Stimulated activated naive CD8-positive, alpha-beta T cell treated with anti-CD3 and anti-CD28 coated beads, Interleukin-15, amount 100 ng/mL, for 72 hours (primary cell): ENCODE data around the gene PPP2R5B.

Experiments used
- ATAC-seq: fragments of 150-1000 bp; cut with Tn5 transposase; 2 replicates; pipeline ENCODE4 v1.10.0; 2021; ENCODE audit warnings: mild to moderate bottlenecking, moderate library complexity
- DNase-seq, 2 donors: peaks; one replicate each; pipeline ENCODE4 v3.0.0; 2021 to 2022
- H3K27ac Mint-ChIP-seq, 2 donors: one replicate each; pipeline ENCODE4 v1.8.0; 2022; ENCODE audit warnings: mild to moderate bottlenecking in 2 of 2, mixed read lengths in 2 of 2, moderate library complexity in 2 of 2
- H3K27me3 Mint-ChIP-seq: one replicate; pipeline ENCODE4 v1.8.0; 2022; ENCODE audit warnings: mixed read lengths
- H3K4me1 Mint-ChIP-seq: one replicate; pipeline ENCODE4 v1.8.0; 2022; ENCODE audit warnings: mild to moderate bottlenecking, mixed read lengths
- H3K4me3 Mint-ChIP-seq, 2 donors: one replicate each; pipeline ENCODE4 v1.8.0; 2022; ENCODE audit warnings: mild to moderate bottlenecking in 2 of 2, mixed read lengths in 2 of 2, moderate library complexity in 1 of 2
- H3K9me3 Mint-ChIP-seq, 2 donors: one replicate each; pipeline ENCODE4 v1.8.0; 2022; ENCODE audit warnings: mixed read lengths in 2 of 2

The PPP2R5B gene

DNA sequence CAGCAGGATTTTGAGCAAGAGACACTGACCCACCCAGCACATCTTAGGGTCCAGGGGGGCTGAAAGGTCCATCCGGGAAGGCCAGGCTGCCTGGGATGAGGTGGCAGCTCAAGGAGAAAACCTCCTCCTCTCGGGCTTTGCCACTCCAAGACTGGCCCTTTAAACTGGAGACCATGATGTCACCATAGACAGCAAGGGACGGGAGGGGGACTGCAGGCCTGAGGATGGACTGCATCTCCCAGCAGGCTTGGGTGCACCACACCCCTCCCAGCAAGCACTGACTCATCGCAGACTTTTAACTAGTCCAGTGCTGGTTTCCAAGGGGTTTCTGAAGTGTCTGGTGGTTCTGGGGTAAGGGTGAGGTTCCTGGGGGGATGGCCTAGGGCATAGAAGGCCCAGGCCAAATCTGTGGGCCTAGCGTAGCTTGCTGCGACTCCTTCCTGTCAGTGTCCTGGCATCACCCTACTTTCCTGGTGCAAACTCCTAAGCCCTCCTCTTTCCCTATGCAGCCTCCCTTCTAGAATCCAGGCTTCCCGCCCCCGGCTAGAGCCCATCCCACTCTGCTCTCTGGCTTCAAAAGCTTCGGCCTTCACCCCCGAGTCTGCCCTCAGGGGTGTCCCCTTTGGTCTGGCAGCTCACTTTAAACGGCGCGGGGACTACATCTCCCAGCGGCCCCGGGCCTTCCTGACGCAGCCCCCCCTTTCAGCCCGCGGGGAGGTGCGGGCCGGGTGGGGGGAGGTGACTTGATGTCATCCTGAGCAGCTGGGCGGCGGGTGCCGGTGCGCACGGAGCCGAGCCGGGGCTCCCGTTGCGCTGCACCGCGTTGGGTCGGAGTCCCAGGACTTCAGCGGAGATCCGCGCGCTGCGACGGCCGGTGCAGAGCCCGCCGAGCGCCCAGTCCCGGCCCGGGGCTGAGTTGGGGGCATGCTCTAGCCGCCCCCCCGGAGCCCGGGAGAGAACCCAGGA lies at the start of gene PPP2R5B:
Gene PPP2R5B, plus strand, starts transcription at position 746 of the 966 bp plus-strand sequence. CDS start 1,046 bp downstream, outside the sequence.
- Mint-ChIP-seq H3K9me3 (no peaks in the 10 kb centered on the region), H3K27ac (peak within 1 kb of the TSS; percentile 100), H3K4me3 (peak within 1 kb of the TSS; percentile 99), H3K4me1 (peaks cover 33% of the 10 kb centered on the region), H3K27me3 (no peaks in the 10 kb centered on the region)
- ATAC-seq, result peak; percentile 94
- DNase-seq, result peak; percentile 87 to 90

- Mint-ChIP-seq H3K4me3 (peak overlapping the region; percentile 92 to 100), H3K27ac (peak overlapping the region in 1 of 2 donors; percentile 81)
- no peak for ATAC-seq
Observed at GRCh38 chr11:64875369-64876228, 48.9 kb upstream of the PPP2R5B start.

DNA sequence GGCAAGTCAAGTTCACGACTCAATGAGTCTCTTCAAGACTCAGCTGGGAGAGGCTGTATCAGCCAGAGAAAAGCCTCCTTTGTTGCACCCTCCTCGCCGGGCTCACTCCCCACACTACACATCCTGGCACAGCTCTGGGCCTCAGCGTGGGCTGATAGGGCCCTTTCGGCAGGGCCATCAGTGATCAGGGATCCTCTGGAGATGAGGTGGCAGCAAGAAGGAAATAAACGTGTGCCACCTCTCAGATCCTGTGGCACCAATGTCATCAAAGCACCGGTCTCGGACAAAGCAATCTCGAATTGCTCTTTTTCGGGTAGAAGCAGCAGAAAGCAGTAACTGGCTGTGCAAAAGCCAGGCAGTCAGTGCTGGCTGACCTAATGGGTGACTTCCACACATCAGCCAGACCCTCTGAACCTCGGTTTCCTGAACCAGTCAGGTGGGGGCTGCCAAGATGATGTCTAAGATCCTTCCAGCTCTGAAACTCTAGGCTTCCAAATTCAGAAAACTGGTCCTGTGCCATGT lies 48.2 kb upstream of the PPP2R5B start:
- H3K27ac Mint-ChIP-seq, result peak overlapping the region; percentile 21 to 93
- peak overlapping the region; percentile 92 to 100 for H3K4me3 Mint-ChIP-seq
- peaks cover 82% of the 10 kb centered on the region for H3K4me1 Mint-ChIP-seq
- no peaks in the 10 kb centered on the region for H3K27me3 Mint-ChIP-seq
- DNase-seq (peak in 1 of 2 donors; percentile 60), ATAC-seq (peak; percentile 44)
- H3K9me3 Mint-ChIP-seq, result no peaks in the 10 kb centered on the region

More at GRCh38 chr11:64875369-64876228, 48.9 kb upstream of the PPP2R5B start:
- no peak for DNase-seq
- Mint-ChIP-seq H3K9me3 (no peaks in the 10 kb centered on the region), H3K4me1 (peaks cover 82% of the 10 kb centered on the region), H3K27me3 (no peaks in the 10 kb centered on the region)

DNA sequence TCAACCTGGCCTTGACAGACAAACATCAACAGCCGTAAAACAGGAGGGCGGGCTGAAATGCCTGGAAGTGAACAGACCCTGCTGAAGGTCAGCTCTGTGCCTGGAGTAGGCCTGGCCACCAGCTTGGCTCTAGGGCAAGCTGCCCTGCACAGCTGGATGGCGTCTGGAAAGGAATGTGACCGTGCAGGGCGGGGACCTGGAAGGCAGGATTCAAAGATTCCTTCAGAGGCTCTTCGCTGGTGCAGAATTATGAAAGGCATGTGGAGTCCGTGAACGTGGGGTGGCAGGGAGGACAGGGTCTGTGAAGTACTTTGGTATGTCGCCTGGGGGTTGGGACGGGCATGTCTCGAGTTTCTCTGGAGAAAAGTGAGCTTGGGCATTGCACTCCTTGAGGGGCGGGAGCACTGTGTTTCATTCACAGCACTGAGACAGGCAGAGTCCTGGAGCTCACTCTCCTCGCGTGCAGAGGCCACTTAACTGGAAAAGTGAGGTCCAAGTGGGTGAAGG lies 47.6 kb upstream of the PPP2R5B start:
- Mint-ChIP-seq H3K4me3 (peak overlapping the region; percentile 92 to 100), H3K27ac (peak overlapping the region; percentile 93 to 97), H3K4me1 (peaks cover 82% of the 10 kb centered on the region), H3K27me3 (no peaks in the 10 kb centered on the region), H3K9me3 (no peaks in the 10 kb centered on the region)
- DNase-seq (no peak), ATAC-seq (no peak)

DNA sequence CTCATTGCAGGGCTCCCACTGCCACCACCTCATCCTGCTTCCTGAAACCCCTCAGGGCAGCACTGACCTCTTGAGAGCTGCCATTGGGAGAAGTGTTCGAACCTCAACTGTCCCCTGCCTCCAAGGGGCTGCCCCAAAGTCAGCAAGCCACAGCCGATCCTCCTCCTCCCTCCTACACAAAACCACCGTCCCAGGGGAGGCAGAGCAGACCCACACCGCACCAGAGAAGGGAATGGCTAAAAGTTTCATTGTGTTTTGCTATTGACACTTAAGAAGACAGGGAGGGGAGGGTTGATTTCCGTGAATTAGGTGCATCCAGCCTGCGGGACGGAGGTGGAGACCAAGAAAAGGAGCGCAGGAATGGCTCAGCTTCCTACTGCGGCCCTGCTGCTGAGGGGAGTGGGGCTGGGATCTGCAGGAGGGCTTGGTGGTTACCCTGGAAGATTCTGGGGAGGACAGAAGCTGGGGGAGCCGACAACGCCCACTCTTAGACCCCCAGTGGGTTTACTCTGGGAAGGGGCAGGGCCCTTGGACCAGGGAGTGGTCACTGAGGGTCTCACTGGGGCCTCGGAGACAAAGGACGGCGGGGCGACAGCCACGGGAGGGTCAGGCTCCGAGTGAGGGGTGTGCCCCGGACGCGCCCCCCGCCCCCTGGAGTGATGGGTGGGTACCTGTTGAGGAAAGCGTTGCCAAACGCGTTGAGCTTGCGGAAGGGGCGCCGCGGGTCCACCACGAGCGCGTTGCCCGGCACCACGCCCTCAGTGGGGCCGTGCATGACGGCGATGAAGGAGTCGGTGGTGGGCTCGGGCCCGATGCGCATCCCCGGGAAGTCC lies 46.9 kb upstream of the PPP2R5B start:
- no peaks in the 10 kb centered on the region for H3K9me3 Mint-ChIP-seq
- DNase-seq (peak in 1 of 2 donors; percentile 47), ATAC-seq (peak; percentile 18)
- peaks cover 81% of the 10 kb centered on the region for H3K4me1 Mint-ChIP-seq
- peak overlapping the region; percentile 92 to 100 for H3K4me3 Mint-ChIP-seq
- H3K27me3 Mint-ChIP-seq, result no peaks in the 10 kb centered on the region
- peak overlapping the region; percentile 92 to 97 for H3K27ac Mint-ChIP-seq

GRCh38 chr11:64878223-64878493 lies 46.3 kb upstream of the PPP2R5B start:
- H3K27me3 Mint-ChIP-seq, result no peaks in the 10 kb centered on the region
- no peaks in the 10 kb centered on the region for H3K9me3 Mint-ChIP-seq
- no peak for DNase-seq
- peaks cover 75% of the 10 kb centered on the region for H3K4me1 Mint-ChIP-seq
- peak; percentile 50 for ATAC-seq
- peak overlapping the region; percentile 48 to 92 for H3K27ac Mint-ChIP-seq
- peak overlapping the region; percentile 92 to 100 for H3K4me3 Mint-ChIP-seq

DNA sequence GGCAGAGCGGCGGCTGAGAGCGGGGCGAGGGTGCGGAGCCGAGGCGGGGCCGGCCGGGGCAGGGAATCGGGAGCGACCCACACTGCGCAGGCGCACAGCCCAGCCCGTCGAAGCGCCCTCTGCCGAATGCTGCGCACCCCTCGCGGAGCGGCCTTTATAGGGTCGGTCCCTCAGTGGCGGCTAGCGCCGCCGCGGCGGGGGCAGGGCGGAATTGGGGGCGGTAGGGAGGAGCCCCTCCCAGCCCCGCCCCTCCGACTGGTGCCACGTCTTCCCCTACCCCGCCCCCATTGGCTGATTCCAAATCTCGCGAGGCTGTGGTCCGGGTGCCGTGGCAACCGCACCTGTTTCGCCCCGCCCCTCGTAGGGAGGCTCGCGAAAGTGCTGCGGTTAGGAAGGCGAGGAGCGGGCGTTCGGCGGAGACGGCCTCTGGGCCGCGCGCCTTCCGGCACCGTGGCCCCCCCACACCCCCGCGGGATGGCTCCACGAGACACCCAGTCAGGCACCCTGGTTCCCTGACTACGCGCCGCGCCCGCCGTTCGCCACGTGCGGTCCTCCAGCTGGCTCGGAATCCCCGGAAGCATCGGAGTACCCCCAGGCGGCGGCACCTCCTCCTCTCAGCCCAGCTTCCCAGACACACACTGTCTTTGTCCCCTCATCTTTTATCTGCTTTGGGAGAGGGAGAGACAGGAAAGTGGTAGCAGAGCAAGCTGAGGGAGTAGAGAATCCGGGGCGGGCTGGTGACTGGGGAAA lies 45.8 kb upstream of the PPP2R5B start, which contains the start of gene EHD1:
Gene EHD1, minus strand, starts transcription at position 128 of the 750 bp plus-strand sequence. CDS start 157 bp downstream, outside the sequence.
- no peaks in the 10 kb centered on the region for H3K9me3 Mint-ChIP-seq
- H3K4me3 Mint-ChIP-seq, result peak within 1 kb of the TSS; percentile 92 to 100
- peak; percentile 81 for ATAC-seq
- H3K27me3 Mint-ChIP-seq, result no peaks in the 10 kb centered on the region
- H3K4me1 Mint-ChIP-seq, result peaks cover 72% of the 10 kb centered on the region
- peak; percentile 99 for DNase-seq
- peak within 1 kb of the TSS; percentile 92 to 97 for H3K27ac Mint-ChIP-seq

- no peak for DNase-seq
- no peak for ATAC-seq
- Mint-ChIP-seq H3K4me3 (peak overlapping the region; percentile 92 to 96), H3K9me3 (no peaks in the 10 kb centered on the region), H3K4me1 (peaks cover 73% of the 10 kb centered on the region), H3K27ac (peak overlapping the region; percentile 92 to 94), H3K27me3 (no peaks in the 10 kb centered on the region)
Observed at GRCh38 chr11:64879244-64879900, 45.1 kb upstream of the PPP2R5B start.

GRCh38 chr11:64880240-64881001 lies 44.1 kb upstream of the PPP2R5B start:
- H3K27ac Mint-ChIP-seq, result peak overlapping the region; percentile 86 to 90
- ATAC-seq (no peak), DNase-seq (no peak)
- peaks cover 73% of the 10 kb centered on the region for H3K4me1 Mint-ChIP-seq
- H3K27me3 Mint-ChIP-seq, result no peaks in the 10 kb centered on the region
- peak overlapping the region; percentile 92 to 96 for H3K4me3 Mint-ChIP-seq
- no peaks in the 10 kb centered on the region for H3K9me3 Mint-ChIP-seq

DNA sequence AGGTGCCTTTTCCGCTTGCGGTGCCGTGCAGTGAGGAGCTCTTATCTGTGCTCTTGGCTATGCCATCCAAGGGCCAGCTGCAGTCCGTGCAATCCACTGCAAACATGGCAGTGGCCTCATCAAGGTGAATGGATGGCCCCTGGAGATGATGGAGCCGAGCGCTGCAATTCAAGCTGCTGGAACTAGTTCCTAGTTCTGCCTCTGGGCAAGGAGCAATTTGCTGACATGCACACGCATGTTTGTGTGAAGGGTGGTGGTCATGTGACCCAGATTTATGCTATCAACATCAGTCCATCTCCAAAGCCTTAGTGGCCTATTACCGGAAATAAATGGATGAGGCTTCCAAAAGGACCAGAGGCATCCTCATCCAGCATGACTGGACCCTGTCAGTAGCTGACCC lies 43.0 kb upstream of the PPP2R5B start:
- no peak overlapping the region for H3K4me3 Mint-ChIP-seq
- peaks cover 73% of the 10 kb centered on the region for H3K4me1 Mint-ChIP-seq
- no peak for ATAC-seq
- no peak for DNase-seq
- H3K27me3 Mint-ChIP-seq, result no peaks in the 10 kb centered on the region
- H3K27ac Mint-ChIP-seq, result peak overlapping the region in 1 of 2 donors; percentile 45
- no peaks in the 10 kb centered on the region for H3K9me3 Mint-ChIP-seq

- no peak for DNase-seq
- Mint-ChIP-seq H3K9me3 (no peaks in the 10 kb centered on the region), H3K4me3 (no peak overlapping the region), H3K27ac (no peak overlapping the region), H3K27me3 (no peaks in the 10 kb centered on the region), H3K4me1 (peaks cover 69% of the 10 kb centered on the region)
- ATAC-seq, result no peak
Observed at GRCh38 chr11:64882243-64882642, 42.2 kb upstream of the PPP2R5B start.

- no peak overlapping the region for H3K27ac Mint-ChIP-seq
- no peaks in the 10 kb centered on the region for H3K27me3 Mint-ChIP-seq
- no peaks in the 10 kb centered on the region for H3K9me3 Mint-ChIP-seq
- DNase-seq (no peak), ATAC-seq (no peak)
- H3K4me3 Mint-ChIP-seq, result no peak overlapping the region
- peaks cover 81% of the 10 kb centered on the region for H3K4me1 Mint-ChIP-seq
Observed at GRCh38 chr11:64883575-64883974, 40.9 kb upstream of the PPP2R5B start.

DNA sequence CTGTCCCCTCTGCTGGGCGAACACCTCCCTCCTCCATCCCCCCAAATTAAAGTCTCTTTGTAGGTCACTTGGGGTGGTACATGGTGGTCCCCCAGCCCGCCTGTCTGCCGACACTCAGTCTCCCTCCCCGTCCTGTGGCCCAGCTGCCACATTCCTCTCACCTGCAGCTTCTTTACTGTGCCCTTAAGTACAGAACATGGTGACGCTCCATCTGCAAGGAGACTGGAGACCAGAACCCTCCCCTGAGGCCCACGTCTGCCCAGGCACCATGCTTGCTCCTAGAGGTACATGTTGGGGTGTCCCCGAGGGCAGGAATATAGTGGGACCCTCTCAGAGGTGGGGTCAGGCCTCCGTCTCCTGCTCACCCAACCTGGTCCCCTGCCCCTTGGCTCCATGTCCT lies 40.5 kb upstream of the PPP2R5B start:
- Mint-ChIP-seq H3K27me3 (no peaks in the 10 kb centered on the region), H3K4me1 (peaks cover 82% of the 10 kb centered on the region), H3K9me3 (no peaks in the 10 kb centered on the region), H3K4me3 (no peak overlapping the region), H3K27ac (no peak overlapping the region)
- ATAC-seq (no peak), DNase-seq (no peak)
